ENCODE measurements around the gene IL10RA. TPM values are rescaled to one million over a fixed set of nuclear protein-coding genes. Genes with fewer than 3 reads are reported as not detected.

IL10RA gene
- total and polyA plus RNA-seq, 2 of the 4 experiments (the other 2 are of a cell fraction): 0.12 TPM; not detected in 1

GRCh38 chr11:117972044-117972443 is 14.2 kb upstream of the IL10RA start:
- Histone ChIP-seq H2BK20ac (ENCODE audit: low read depth, low read length) (no peak overlapping the region), H3K4me1 (ENCODE audit: control insufficient read depth, insufficient read depth, low read length) (no peaks in the 10 kb centered on the region), H3K9ac (ENCODE audit: low read depth, low read length) (no peak overlapping the region), H4K20me1 (ENCODE audit: insufficient read depth, low read length) (no peaks in the 10 kb centered on the region), H3K14ac (replicated peaks; ENCODE audit: low read depth, low read length) (no peak overlapping the region), H3K4me3 (ENCODE audit: insufficient read depth, low read depth, low read length) (no peak overlapping the region), H4K91ac (ENCODE audit: insufficient read depth, low read depth, low read length) (no peak overlapping the region), H2BK120ac (ENCODE audit: low read depth, low read length) (no peak overlapping the region), H2BK5ac (ENCODE audit: low read depth, low read length, poor library complexity, severe bottlenecking) (no peak overlapping the region), H3K18ac (ENCODE audit: low read depth, low read length) (no peak overlapping the region), H2AK9ac (replicated peaks; ENCODE audit: low read depth, low read length, poor library complexity) (no peak overlapping the region), H3K36me3 (ENCODE audit: control insufficient read depth, insufficient read depth, low read length) (no peaks in the 10 kb centered on the region), H4K5ac (ENCODE audit: low read depth, low read length) (no peak overlapping the region), H3K56ac (ENCODE audit: extremely low read depth, insufficient read depth, low read length) (no peak overlapping the region), H2AFZ (replicated peaks; ENCODE audit: low read length, poor library complexity) (no peak overlapping the region), H2AK5ac (ENCODE audit: low read depth, low read length) (no peak overlapping the region), H4K8ac (ENCODE audit: low read depth in 2 of 2, low read length in 2 of 2) (no peak overlapping the region), H3K27ac (ENCODE audit: insufficient read depth, low read length) (no peak overlapping the region), H3K23ac (ENCODE audit: low read depth, low read length) (no peak overlapping the region), H3K4ac (ENCODE audit: low read depth, low read length) (no peak overlapping the region), H3K4me2 (ENCODE audit: low read depth, low read length) (no peak overlapping the region), H3K27me3 (ENCODE audit: control insufficient read depth, insufficient read depth, low read length) (no peaks in the 10 kb centered on the region; the same call in 1 of the 2 replicates), H3K9me3 (ENCODE audit: control insufficient read depth, insufficient read depth, low read length) (no peaks in the 10 kb centered on the region), H3K9me1 (ENCODE audit: insufficient read depth, low read length) (no peaks in the 10 kb centered on the region), H2BK15ac (ENCODE audit: low read depth, low read length) (no peak overlapping the region), H3K79me1 (ENCODE audit: low read depth in 1 of 2, low read length in 2 of 2) (no peaks in the 10 kb centered on the region)
- TF ChIP-seq RFX5 (IDR thresholded peaks at IDR 0.05; ENCODE audit: low read depth, low read length) (no peak), MAZ (IDR thresholded peaks at IDR 0.05; ENCODE audit: borderline replicate concordance, low read depth, low read length) (no peak), POLR2A (IDR thresholded peaks at IDR 0.05; ENCODE audit: low read depth, low read length) (no peak), CEBPB (IDR thresholded peaks at IDR 0.05; ENCODE audit: low read depth, low read length) (no peak)
- in situ Hi-C loops (cut with MboI; ENCODE audit: low sequenced_read_pairs): no loop called here
- CTCF ChIA-PET: no interaction called here
- no peak for ATAC-seq (ENCODE audit: low read depth)
- DNase-seq: no peak
- dilution Hi-C loops (cut with HindIII; ENCODE audit: low sequenced_read_pairs, unreplicated experiment): no loop called here
- POLR2A ChIA-PET (ENCODE audit: unreplicated experiment): no interaction called here
- no TSS peak for BruUV-seq (replicated peaks)
- WGBS, 2 experiments (ENCODE audit: extremely low coverage in 2 of 2, insufficient read length in 1 of 2): 60% methylated on average over 1 of the region's 10 CpGs; no CpG with 5 or more reads in 1 of the 2 experiments
- intact Hi-C loops (cut with micrococcal nuclease): no loop called here
